Prostate gland (tissue), 2 donors: ENCODE measurements around the gene BAG5. TPM values are rescaled to one million over a fixed set of nuclear protein-coding genes. Genes with fewer than 3 reads are reported as not detected.

Experiments
- DNase-seq: peaks from one replicate; pipeline ENCODE4 v3.0.0-alpha.2; 2019; ENCODE audit warnings: low spot score
- H3K27ac ChIP-seq, 2 donors: fragments of 200-600 bp; sonication (generic); 2 replicates each; pipeline ENCODE4 v1.5.1; 2017 to 2019
- H3K27me3 ChIP-seq: fragments of 200-600 bp; sonication (generic); replicated peaks from 2 replicates; pipeline ENCODE4 v1.5.1; 2019; ENCODE audit not compliant: insufficient read depth
- H3K36me3 ChIP-seq, 2 donors: fragments of 200-600 bp; sonication (generic); 1 replicate in 1 of 2; 2 replicates in 1 of 2; pipeline versions ENCODE4 v1.5.1 to v1.8.1; 2017 to 2019
- H3K4me1 ChIP-seq: fragments of 200-600 bp; sonication (generic); replicated peaks from 2 replicates; pipeline ENCODE4 v1.5.1; 2019
- H3K4me3 ChIP-seq, 2 donors: fragments of 200-600 bp; sonication (generic); 2 replicates each; pipeline ENCODE4 v1.5.1; 2017 to 2019
- H3K9me3 ChIP-seq: fragments of 200-600 bp; sonication (generic); 2 replicates; pipeline ENCODE4 v1.5.1; 2017
- POLR2A ChIP-seq: fragments of 450-650 bp; IDR thresholded peaks from one replicate; pipeline ENCODE4 v1.6.1; 2016; ENCODE audit warnings: antibody characterized with exemption, mild to moderate bottlenecking
- POLR2AphosphoS5 ChIP-seq: sonication (generic); formaldehyde crosslinking; IDR thresholded peaks from one replicate; pipeline ENCODE4 v1.6.1; 2017; ENCODE audit warnings: antibody characterized with exemption
- WGBS: methylation state at CpG from one replicate; pipeline ENCODE4 v1.1.5; 2018; 5-methylcytosine and 5-hydroxymethylcytosine counted together
- intact Hi-C: fragments of 100-400 bp; cut with DNase I; formaldehyde crosslinking; loops from one replicate; pipeline ENCODE4 v1.14.2; 2022
- total RNA-seq, 2 donors: library from RNA; depleted of rRNA; stranded (reverse); fragments of >200 nt; gene quantifications; one replicate each; pipeline ENCODE4 v1.1.0, GENCODE V29; 2016
- TF ChIP-seq, protein P1 (sequence below), 4 experiments: fragments of 200-600 bp in 2 of 4; fragments of 450-650 bp in 2 of 4; sonication (generic) in 2 of 4; IDR thresholded peaks; 1 replicate in 3 of 4; 2 replicates in 1 of 4; pipeline ENCODE4 v1.5.1; 2016 to 2019; ENCODE audit warnings: antibody characterized with exemption in 4 of 4, mild to moderate bottlenecking in 2 of 4, moderate library complexity in 2 of 4

The BAG5 gene
- total RNA-seq, 2 donors from 2014 or later = 31.2 to 33.3 TPM

DNA sequence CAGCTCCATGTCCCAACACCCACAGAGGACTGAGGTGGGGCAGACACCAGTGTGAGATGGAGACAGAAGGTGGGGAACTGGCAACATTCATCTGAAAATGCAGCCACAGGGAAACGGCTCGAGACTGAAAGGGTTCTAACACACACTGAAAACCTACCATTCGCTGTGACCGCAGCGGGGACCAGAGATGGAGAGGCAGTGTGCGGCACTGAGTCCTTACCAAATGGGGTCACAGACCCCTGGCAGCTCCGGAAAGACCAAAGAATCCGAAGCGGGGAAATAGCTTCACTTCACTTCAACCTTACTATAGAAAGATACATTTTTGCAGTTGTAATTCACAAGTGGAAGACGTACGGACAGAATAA is 9.6 kb downstream of the BAG5 start:
- H3K36me3 ChIP-seq = no peaks in the 10 kb centered on the region
- no peaks in the 10 kb centered on the region for H3K4me1 ChIP-seq
- no peaks in the 10 kb centered on the region for H3K9me3 ChIP-seq
- peak overlapping the region; percentile 68 to 81 for H3K27ac ChIP-seq
- intact Hi-C loops = loop anchor here (5.0 kb wide), 1 partner anchor 166 kb away; the partner anchor contains the start of gene MARK3
- H3K4me3 ChIP-seq = no peak overlapping the region
- 91% methylated on average over 11 of the region's 11 CpGs for WGBS
- no peak for DNase-seq
- TF ChIP-seq POLR2AphosphoS5 = no peak
- TF ChIP-seq POLR2A = no peak
- TF ChIP-seq, protein P1, sequence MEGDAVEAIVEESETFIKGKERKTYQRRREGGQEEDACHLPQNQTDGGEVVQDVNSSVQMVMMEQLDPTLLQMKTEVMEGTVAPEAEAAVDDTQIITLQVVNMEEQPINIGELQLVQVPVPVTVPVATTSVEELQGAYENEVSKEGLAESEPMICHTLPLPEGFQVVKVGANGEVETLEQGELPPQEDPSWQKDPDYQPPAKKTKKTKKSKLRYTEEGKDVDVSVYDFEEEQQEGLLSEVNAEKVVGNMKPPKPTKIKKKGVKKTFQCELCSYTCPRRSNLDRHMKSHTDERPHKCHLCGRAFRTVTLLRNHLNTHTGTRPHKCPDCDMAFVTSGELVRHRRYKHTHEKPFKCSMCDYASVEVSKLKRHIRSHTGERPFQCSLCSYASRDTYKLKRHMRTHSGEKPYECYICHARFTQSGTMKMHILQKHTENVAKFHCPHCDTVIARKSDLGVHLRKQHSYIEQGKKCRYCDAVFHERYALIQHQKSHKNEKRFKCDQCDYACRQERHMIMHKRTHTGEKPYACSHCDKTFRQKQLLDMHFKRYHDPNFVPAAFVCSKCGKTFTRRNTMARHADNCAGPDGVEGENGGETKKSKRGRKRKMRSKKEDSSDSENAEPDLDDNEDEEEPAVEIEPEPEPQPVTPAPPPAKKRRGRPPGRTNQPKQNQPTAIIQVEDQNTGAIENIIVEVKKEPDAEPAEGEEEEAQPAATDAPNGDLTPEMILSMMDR (IDR thresholded peaks at IDR 0.05) = no peak
- no peaks in the 10 kb centered on the region for H3K27me3 ChIP-seq

DNA sequence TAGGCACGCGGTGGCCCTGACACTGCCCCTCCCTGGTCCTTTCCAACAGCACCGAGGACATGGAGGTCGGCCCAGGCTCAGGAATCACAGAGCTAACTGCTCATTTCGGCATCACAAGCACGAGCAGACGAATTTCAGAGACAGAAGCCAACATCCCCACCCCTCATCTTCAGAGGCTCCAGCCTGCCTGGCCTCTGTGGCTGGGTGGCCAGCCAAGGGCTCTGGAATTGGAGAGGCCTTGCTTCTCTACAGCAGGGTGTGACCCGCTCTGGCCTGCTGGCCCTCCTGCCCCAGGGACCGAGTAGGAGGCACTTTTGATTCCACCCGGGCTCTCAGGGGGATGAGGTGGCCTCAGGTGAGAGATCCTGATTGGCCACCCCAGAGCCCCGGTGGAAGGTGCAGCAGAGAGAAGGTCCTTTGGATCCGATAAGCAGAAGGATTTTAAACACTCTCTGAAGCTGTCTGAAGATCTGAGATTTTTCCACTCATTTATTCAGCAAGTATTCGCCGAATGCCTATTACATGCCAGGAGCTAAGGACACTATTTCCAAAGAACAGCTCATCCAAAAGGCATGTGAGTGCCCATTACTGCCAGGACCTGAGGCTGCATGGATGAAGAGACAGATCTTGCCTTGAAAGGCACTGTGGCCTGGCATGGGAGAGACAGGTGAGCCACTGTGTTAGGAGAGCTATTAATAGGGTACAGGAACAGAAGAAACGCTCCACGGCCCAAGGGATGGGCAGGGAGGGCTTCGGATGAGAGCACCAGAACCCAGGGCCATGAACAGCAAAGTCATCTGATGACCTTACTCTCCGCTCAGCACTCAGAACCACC is 10.2 kb downstream of the BAG5 start:
- TF ChIP-seq, protein P1 (IDR thresholded peaks at IDR 0.05) = no peak
- peak; percentile 79 for TF ChIP-seq POLR2AphosphoS5
- 48% methylated on average over 18 of the region's 18 CpGs for WGBS
- no peaks in the 10 kb centered on the region for H3K27me3 ChIP-seq
- intact Hi-C loops = loop anchor here (5.0 kb wide), 1 partner anchor 165 kb away; the partner anchor contains the start of gene MARK3
- no peaks in the 10 kb centered on the region for H3K9me3 ChIP-seq
- H3K4me3 ChIP-seq = no peak overlapping the region
- no peak for DNase-seq
- no peaks in the 10 kb centered on the region for H3K4me1 ChIP-seq
- no peaks in the 10 kb centered on the region for H3K36me3 ChIP-seq
- H3K27ac ChIP-seq = peak overlapping the region; percentile 68 to 81

DNA sequence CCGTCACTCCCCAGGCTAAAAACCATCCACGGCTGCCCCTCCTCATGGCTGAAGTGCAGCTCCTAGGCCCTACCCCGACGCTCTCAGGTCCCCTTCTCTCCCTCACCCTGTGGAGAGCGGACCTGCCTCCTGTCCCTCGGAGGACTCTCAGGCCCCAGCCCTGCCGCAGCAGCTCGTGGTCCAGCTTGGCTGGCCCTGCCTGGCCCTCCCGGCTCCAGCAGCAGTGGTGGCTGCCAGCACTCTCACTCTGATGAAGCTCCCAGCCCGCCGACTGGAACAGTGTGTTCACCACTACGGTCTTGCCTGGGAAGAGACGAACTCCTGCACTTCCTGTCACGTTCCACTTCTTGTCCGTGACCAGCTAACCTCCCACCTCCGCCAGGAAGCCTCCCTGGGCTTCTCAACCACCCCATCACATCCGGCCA is 11.1 kb downstream of the BAG5 start:
- intact Hi-C loops = loop anchor here (5.0 kb wide), 1 partner anchor 164 kb away; the partner anchor contains the start of gene MARK3
- 56% methylated on average over 17 of the region's 17 CpGs for WGBS
- H3K4me1 ChIP-seq = no peaks in the 10 kb centered on the region
- no peak for TF ChIP-seq POLR2A
- H3K27me3 ChIP-seq = no peaks in the 10 kb centered on the region
- H3K4me3 ChIP-seq = no peak overlapping the region
- H3K27ac ChIP-seq = peak overlapping the region; percentile 68 to 81
- DNase-seq = no peak
- no peaks in the 10 kb centered on the region for H3K36me3 ChIP-seq
- H3K9me3 ChIP-seq = no peaks in the 10 kb centered on the region

DNA sequence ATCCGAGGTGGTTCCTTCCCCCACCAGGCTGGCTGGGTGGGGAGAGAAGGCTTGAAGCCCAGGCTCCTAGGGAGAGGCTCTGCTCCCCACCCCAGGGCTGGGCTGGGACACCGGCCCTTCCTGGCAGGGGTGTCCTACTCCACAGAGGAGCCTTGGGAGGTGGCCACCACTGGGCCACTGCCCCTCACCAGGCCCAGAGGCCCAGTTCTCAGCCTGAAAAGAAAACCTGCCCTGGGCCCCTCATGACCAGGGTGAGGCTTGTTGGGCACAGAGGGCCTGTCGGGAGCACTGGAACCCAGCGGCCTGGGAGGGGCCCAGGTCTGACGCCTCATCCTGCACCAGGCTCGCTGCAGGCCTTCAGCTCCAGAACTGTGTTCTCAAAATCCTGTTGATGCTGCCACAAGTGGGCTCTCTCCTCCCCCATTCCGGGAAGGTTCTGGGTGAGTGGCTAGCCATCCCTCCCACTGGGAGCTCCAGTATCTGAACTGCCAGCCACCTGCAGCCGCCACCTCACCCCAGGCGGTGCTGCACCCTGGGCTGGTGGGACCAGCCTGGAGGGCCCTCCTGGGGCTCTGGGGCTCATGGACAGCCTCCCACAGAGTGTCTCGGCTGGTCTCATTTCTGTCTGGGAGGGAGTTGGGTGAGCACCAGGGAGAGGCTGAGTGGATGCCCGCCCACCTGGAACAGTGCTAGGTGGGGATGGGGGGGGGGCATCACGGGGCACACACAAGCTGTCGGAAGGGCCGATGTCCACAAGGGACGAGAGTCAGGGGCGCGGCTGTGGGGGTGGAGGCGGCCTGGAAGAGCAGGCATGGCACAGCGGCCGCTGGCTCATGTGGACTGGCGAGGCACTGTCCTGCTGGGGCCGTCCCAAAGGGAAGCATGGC is 11.8 kb downstream of the BAG5 start:
- Histone ChIP-seq H3K9me3 (no peaks in the 10 kb centered on the region), H3K27ac (peak overlapping the region; percentile 68 to 81), H3K4me3 (no peak overlapping the region), H3K4me1 (no peaks in the 10 kb centered on the region), H3K27me3 (no peaks in the 10 kb centered on the region), H3K36me3 (no peaks in the 10 kb centered on the region)
- TF ChIP-seq POLR2A (no peak), POLR2AphosphoS5 (no peak)
- TF ChIP-seq, protein P1 (IDR thresholded peaks at IDR 0.05) = no peak
- 61% methylated on average over 16 of the region's 22 CpGs for whole genome bisulfite sequencing
- intact Hi-C loops = loop anchor here (5.0 kb wide), 1 partner anchor 163 kb away; the partner anchor contains the start of gene MARK3
- DNase-seq = no peak
